ENCODE measurements around the gene LRP1B.

LRP1B gene

GRCh38 chr2:141565597-141565996 lies 565.2 kb downstream of the LRP1B start:
- DNase-seq, result no peak

GRCh38 chr2:141560723-141561122 lies 570.1 kb downstream of the LRP1B start:
- no peak for DNase-seq

GRCh38 chr2:141557329-141558095 lies 573.3 kb downstream of the LRP1B start:
- DNase-seq, result no peak

- DNase-seq, result no peak
These were observed 574.8 kb downstream of the LRP1B start for GRCh38 chr2:141555876-141556470.

- DNase-seq, result peak; percentile 23
These were observed 576.0 kb downstream of the LRP1B start for GRCh38 chr2:141554810-141555209.

- DNase-seq, result no peak
These were observed 596.0 kb downstream of the LRP1B start for GRCh38 chr2:141534666-141535362.

GRCh38 chr2:141529659-141530058 lies 601.2 kb downstream of the LRP1B start:
- no peak for DNase-seq

- no peak for DNase-seq
These were observed 601.8 kb downstream of the LRP1B start for GRCh38 chr2:141528990-141529389.

GRCh38 chr2:141526760-141527159 lies 604.1 kb downstream of the LRP1B start:
- DNase-seq, result no peak

GRCh38 chr2:141524777-141525176 lies 606.0 kb downstream of the LRP1B start:
- DNase-seq, result no peak

- no peak for DNase-seq
These were observed 607.6 kb downstream of the LRP1B start for GRCh38 chr2:141523199-141523598.

GRCh38 chr2:141522702-141523101 lies 608.1 kb downstream of the LRP1B start:
- no peak for DNase-seq

- DNase-seq, result no peak
These were observed 608.8 kb downstream of the LRP1B start for GRCh38 chr2:141522048-141522447.

GRCh38 chr2:141519906-141520305 lies 610.9 kb downstream of the LRP1B start:
- no peak for DNase-seq

GRCh38 chr2:141517852-141518421 lies 612.9 kb downstream of the LRP1B start:
- DNase-seq, result no peak

GRCh38 chr2:141517180-141517851 lies 613.5 kb downstream of the LRP1B start:
- DNase-seq, result no peak

- no peak for DNase-seq
These were observed 614.9 kb downstream of the LRP1B start for GRCh38 chr2:141515931-141516330.

GRCh38 chr2:141513853-141514252 lies 617.0 kb downstream of the LRP1B start:
- DNase-seq, result no peak

GRCh38 chr2:141508806-141509595 lies 621.8 kb downstream of the LRP1B start:
- DNase-seq, result no peak

GRCh38 chr2:141508086-141508752 lies 622.6 kb downstream of the LRP1B start:
- DNase-seq, result no peak

GRCh38 chr2:141506135-141506534 lies 624.7 kb downstream of the LRP1B start:
- no peak for DNase-seq

- no peak for DNase-seq
These were observed 629.1 kb downstream of the LRP1B start for GRCh38 chr2:141501752-141502151.
